MM.1S (cell line): Measurements from ENCODE around the gene ARHGEF10L.

Experiments used
- EZH2 ChIP-seq: fragments of 300-600 bp; sonication (generic); optimal IDR thresholded peaks from 2 replicates; pipeline ENCODE3; 2017; ENCODE audit warnings: low read depth, mild to moderate bottlenecking, antibody characterized with exemption, low read length, mixed read lengths
- TF ChIP-seq, protein P1 (sequence below): fragments of 300-600 bp; sonication (generic); IDR thresholded peaks from 2 replicates; pipeline ENCODE4 v1.5.1; 2016; ENCODE audit warnings: antibody characterized with exemption, low read length, mixed read lengths

DNA sequence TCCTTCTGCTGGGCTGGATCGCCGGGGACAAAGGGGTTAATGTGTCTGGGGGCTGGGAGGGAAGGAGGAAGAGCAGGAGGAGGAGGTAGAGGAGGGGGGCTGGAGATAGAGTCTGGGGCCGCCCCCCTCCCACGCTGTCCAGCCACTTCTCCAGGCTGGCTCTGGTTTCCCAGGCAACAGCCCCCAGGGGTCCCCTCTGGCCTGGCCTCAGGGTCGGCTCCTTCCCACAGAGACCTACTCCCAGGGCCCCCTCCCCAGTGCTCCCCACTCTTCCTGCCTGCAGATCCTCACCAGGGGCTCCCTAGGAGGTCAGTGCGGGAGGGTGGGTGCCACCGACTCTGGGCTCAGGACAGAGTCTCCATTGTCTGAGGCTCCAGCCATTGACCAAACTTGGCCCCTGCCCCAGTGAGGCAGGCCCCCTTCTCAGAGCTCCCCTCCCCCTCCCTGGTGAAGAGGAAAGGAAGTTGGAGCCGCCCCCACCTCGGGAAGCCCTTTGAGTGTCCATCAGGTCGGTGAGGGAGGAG, 34.1 kb downstream of the ARHGEF10L start:
- TF ChIP-seq, protein P1, sequence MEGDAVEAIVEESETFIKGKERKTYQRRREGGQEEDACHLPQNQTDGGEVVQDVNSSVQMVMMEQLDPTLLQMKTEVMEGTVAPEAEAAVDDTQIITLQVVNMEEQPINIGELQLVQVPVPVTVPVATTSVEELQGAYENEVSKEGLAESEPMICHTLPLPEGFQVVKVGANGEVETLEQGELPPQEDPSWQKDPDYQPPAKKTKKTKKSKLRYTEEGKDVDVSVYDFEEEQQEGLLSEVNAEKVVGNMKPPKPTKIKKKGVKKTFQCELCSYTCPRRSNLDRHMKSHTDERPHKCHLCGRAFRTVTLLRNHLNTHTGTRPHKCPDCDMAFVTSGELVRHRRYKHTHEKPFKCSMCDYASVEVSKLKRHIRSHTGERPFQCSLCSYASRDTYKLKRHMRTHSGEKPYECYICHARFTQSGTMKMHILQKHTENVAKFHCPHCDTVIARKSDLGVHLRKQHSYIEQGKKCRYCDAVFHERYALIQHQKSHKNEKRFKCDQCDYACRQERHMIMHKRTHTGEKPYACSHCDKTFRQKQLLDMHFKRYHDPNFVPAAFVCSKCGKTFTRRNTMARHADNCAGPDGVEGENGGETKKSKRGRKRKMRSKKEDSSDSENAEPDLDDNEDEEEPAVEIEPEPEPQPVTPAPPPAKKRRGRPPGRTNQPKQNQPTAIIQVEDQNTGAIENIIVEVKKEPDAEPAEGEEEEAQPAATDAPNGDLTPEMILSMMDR = no peak
- no peak for TF ChIP-seq EZH2
